Liver (tissue), 9 donors: ENCODE data around the gene CARM1. TPM values are rescaled to one million over a fixed set of nuclear protein-coding genes. Genes with fewer than 3 reads are reported as not detected.
"Not testable (repeated sequence)": the region's sequence is repeated elsewhere in the genome, so short reads cannot be mapped to it uniquely, and the experiment has no call there.

Experiments used
- DNase-seq: peaks from one replicate; pipeline ENCODE4 v3.0.0-alpha.2; 2017; ENCODE audit warnings: low spot score
- H3K27ac ChIP-seq, 2 donors: one replicate each; pipeline ENCODE4 v1.7.0; 2013; ENCODE audit warnings: inconsistent platforms in 2 of 2, low read length in 2 of 2, control low read depth in 1 of 2, low read depth in 1 of 2, mild to moderate bottlenecking in 1 of 2
- H3K27me3 ChIP-seq, 4 donors: one replicate each; pipeline versions ENCODE4 v1.6.1 to v1.7.0; 2013; ENCODE audit warnings: low read length in 3 of 4, inconsistent platforms in 1 of 4, mild to moderate bottlenecking in 1 of 4, moderate library complexity in 1 of 4; ENCODE audit not compliant: control insufficient read depth in 4 of 4, insufficient read depth in 4 of 4
- H3K36me3 ChIP-seq, 4 donors: one replicate each; pipeline versions ENCODE4 v1.6.1 to v1.7.0; 2013; ENCODE audit warnings: low read length in 3 of 4, mild to moderate bottlenecking in 3 of 4, low read depth in 1 of 4, moderate library complexity in 1 of 4; ENCODE audit not compliant: control insufficient read depth in 4 of 4, insufficient read depth in 3 of 4
- H3K4me1 ChIP-seq, 4 donors: one replicate each; pipeline versions ENCODE4 v1.6.1 to v1.7.0; 2013; ENCODE audit warnings: low read length in 3 of 4, mild to moderate bottlenecking in 3 of 4, moderate library complexity in 1 of 4; ENCODE audit not compliant: control insufficient read depth in 4 of 4, insufficient read depth in 4 of 4
- H3K4me3 ChIP-seq, 3 donors: one replicate each; pipeline versions ENCODE4 v1.6.1 to v1.7.0; 2013; ENCODE audit warnings: low read length in 3 of 3, control low read depth in 1 of 3, low read depth in 1 of 3, mild to moderate bottlenecking in 1 of 3
- H3K9ac ChIP-seq, 2 donors: one replicate each; pipeline ENCODE4 v1.7.0; 2013; ENCODE audit warnings: low read length in 2 of 2, mild to moderate bottlenecking in 2 of 2, moderate library complexity in 2 of 2, control low read depth in 1 of 2, low read depth in 1 of 2
- H3K9me3 ChIP-seq, 4 donors: one replicate each; pipeline versions ENCODE4 v1.6.1 to v1.7.0; 2013; ENCODE audit warnings: low read length in 3 of 4; ENCODE audit not compliant: control insufficient read depth in 4 of 4
- ATF3 ChIP-seq: IDR thresholded peaks from 2 replicates; pipeline ENCODE4 v1.6.1; 2016; ENCODE audit warnings: antibody characterized with exemption
- CTCF ChIP-seq: fragments of 150-350 bp; IDR thresholded peaks from 2 replicates; pipeline ENCODE4 v1.5.1; 2017; ENCODE audit warnings: improper control_type of control experiment, low read depth, low read length; ENCODE audit not compliant: missing input control
- EGR1 ChIP-seq, 2 donors: IDR thresholded peaks; 2 replicates each; pipeline ENCODE4 v1.6.1; 2016 to 2018; ENCODE audit warnings: antibody characterized with exemption in 2 of 2, low read depth in 2 of 2
- FOXA1 ChIP-seq: IDR thresholded peaks from 2 replicates; pipeline ENCODE4 v1.6.1; 2016; ENCODE audit warnings: antibody characterized with exemption
- FOXA2 ChIP-seq: IDR thresholded peaks from 2 replicates; pipeline ENCODE4 v1.6.1; 2016; ENCODE audit warnings: antibody characterized with exemption
- GABPA ChIP-seq, 2 donors: IDR thresholded peaks in 1 of 2; conservative IDR thresholded peaks in 1 of 2; 2 replicates each; pipeline ENCODE4 v1.6.1; 2016; ENCODE audit warnings: antibody characterized with exemption in 2 of 2, mild to moderate bottlenecking in 1 of 2, moderate library complexity in 1 of 2
- HNF4A ChIP-seq, 2 donors: conservative IDR thresholded peaks; 2 replicates each; pipeline ENCODE4 v1.6.1; 2016; ENCODE audit warnings: antibody characterized with exemption in 2 of 2, mild to moderate bottlenecking in 2 of 2
- HNF4G ChIP-seq: IDR thresholded peaks from 2 replicates; pipeline ENCODE4 v1.6.1; 2016; ENCODE audit warnings: antibody characterized with exemption
- JUND ChIP-seq, 2 donors: IDR thresholded peaks; 2 replicates each; pipeline ENCODE4 v1.6.1; 2016; ENCODE audit warnings: antibody characterized with exemption in 2 of 2
- MAX ChIP-seq: IDR thresholded peaks from 2 replicates; pipeline ENCODE4 v1.6.1; 2016; ENCODE audit warnings: antibody characterized with exemption
- NR2F2 ChIP-seq: IDR thresholded peaks from 2 replicates; pipeline ENCODE4 v1.6.1; 2016; ENCODE audit warnings: antibody characterized with exemption
- RAD21 ChIP-seq, 2 donors: IDR thresholded peaks; 2 replicates each; pipeline ENCODE4 v1.6.1; 2016; ENCODE audit warnings: antibody characterized with exemption in 2 of 2, mild to moderate bottlenecking in 2 of 2
- REST ChIP-seq: IDR thresholded peaks from 2 replicates; pipeline ENCODE4 v1.6.1; 2016; ENCODE audit warnings: antibody characterized with exemption, mild to moderate bottlenecking
- RXRA ChIP-seq, 2 donors: IDR thresholded peaks; 2 replicates each; pipeline ENCODE4 v1.6.1; 2017 to 2018; ENCODE audit warnings: antibody characterized with exemption in 2 of 2, mild to moderate bottlenecking in 1 of 2
- SP1 ChIP-seq: IDR thresholded peaks from 2 replicates; pipeline ENCODE4 v1.6.1; 2018; ENCODE audit warnings: antibody characterized with exemption, mild to moderate bottlenecking
- TAF1 ChIP-seq: conservative IDR thresholded peaks from 2 replicates; pipeline ENCODE4 v1.6.1; 2016; ENCODE audit warnings: antibody characterized with exemption, mild to moderate bottlenecking
- YY1 ChIP-seq: IDR thresholded peaks from 2 replicates; pipeline ENCODE4 v1.6.1; 2016; ENCODE audit warnings: antibody characterized with exemption, mild to moderate bottlenecking
- ZBTB33 ChIP-seq: IDR thresholded peaks from 2 replicates; pipeline ENCODE4 v1.6.1; 2016; ENCODE audit warnings: antibody characterized with exemption
- WGBS: extraction: QIAGEN DNeasy Blood & Tissue Kit; methylation state at CpG from one replicate; pipeline ENCODE4 v1.1.7; 2013; 5-methylcytosine and 5-hydroxymethylcytosine counted together
- polyA plus RNA-seq, 2 donors: library from polyadenylated mRNA; stranded (reverse) in 1 of 2; unstranded in 1 of 2; fragments of 200-250 nt in 1 of 2; fragments of >200 nt in 1 of 2; fragmentation: Nextera tagmentation in 1 of 2; extraction: Ambion mirVana in 1 of 2; gene quantifications; one replicate each; pipeline versions ENCODE4 v1.2.1 to v1.2.3, GENCODE V29; 2013 to 2015
- total RNA-seq, 2 donors: library from RNA; depleted of rRNA; stranded (reverse); fragments of >200 nt; gene quantifications; one replicate each; pipeline ENCODE4 v1.2.3, GENCODE V29; 2014
- donor health status: healthy.
- donor health status: healthy.
- donor health status: healthy.
- donor health status: healthy.
- donor health status: healthy.

CARM1 gene
- total and polyA plus RNA-seq, 4 donors = 5.1 to 18.3 (median 15.1) TPM

- TF ChIP-seq HNF4A (conservative IDR thresholded peaks at IDR 0.05) (peak; percentile 46 to 51), EGR1 (IDR thresholded peaks at IDR 0.05; ENCODE audit: low read depth in 2 of 2) (no peak), JUND (IDR thresholded peaks at IDR 0.05) (peak in 1 of 2 donors; percentile 34), SP1 (peak; percentile 55), TAF1 (no peak), RAD21 (IDR thresholded peaks at IDR 0.05) (no peak), RXRA (IDR thresholded peaks at IDR 0.05) (peak; percentile 45 to 51), MAX (peak; percentile 100), ATF3 (no peak), FOXA1 (no peak), FOXA2 (no peak), REST (peak; percentile 9), YY1 (no peak), ZBTB33 (peak; percentile 96), NR2F2 (peak; percentile 1), GABPA (IDR thresholded peaks at IDR 0.05 in 1 of 2, conservative IDR thresholded peaks at IDR 0.05 in 1 of 2) (peak in 1 of 2 donors; percentile 71), CTCF (no peak), HNF4G (no peak)
- H3K36me3 ChIP-seq = peaks cover 4 to 16% (median 6%) of the 10 kb centered on the region in 4 donors
- WGBS = 36% methylated on average over 38 of the region's 38 CpGs
Observed at GRCh38 chr19:10836479-10837330, 34.6 kb upstream of the CARM1 start.

GRCh38 chr19:10837649-10838048 is 33.7 kb upstream of the CARM1 start:
- WGBS = 96% methylated on average over 7 of the region's 7 CpGs
- H3K27ac ChIP-seq, DNase-seq, H3K4me3 ChIP-seq, H3K9me3 ChIP-seq, H3K9ac ChIP-seq, H3K27me3 ChIP-seq: not testable (repeated sequence)
- Histone ChIP-seq H3K4me1 (peaks cover 0 to 18% (median 10%) of the 10 kb centered on the region in 4 donors), H3K36me3 (peaks cover 3 to 11% (median 4%) of the 10 kb centered on the region in 4 donors)

More at GRCh38 chr19:10836479-10837330, 34.6 kb upstream of the CARM1 start:
- no peaks in the 10 kb centered on the region for H3K9me3 ChIP-seq
- peak overlapping the region; percentile 95 to 99 for H3K27ac ChIP-seq
- H3K9ac ChIP-seq = peak overlapping the region; percentile 53 to 75
- H3K4me1 ChIP-seq = peaks cover 0 to 18% (median 10%) of the 10 kb centered on the region in 4 donors
- no peak for DNase-seq
- no peaks in the 10 kb centered on the region for H3K27me3 ChIP-seq
- H3K4me3 ChIP-seq = peak overlapping the region; percentile 38 to 69 (median 51)
